ENCODE results near the gene MORF4L1. TPM values are rescaled to one million over a fixed set of nuclear protein-coding genes. Genes with fewer than 3 reads are reported as not detected.
"Not testable (repeated sequence)": the region's sequence is repeated elsewhere in the genome, so short reads cannot be mapped to it uniquely, and the experiment has no call there.

MORF4L1 gene
- total RNA-seq, 1 donor, result 456 TPM

DNA sequence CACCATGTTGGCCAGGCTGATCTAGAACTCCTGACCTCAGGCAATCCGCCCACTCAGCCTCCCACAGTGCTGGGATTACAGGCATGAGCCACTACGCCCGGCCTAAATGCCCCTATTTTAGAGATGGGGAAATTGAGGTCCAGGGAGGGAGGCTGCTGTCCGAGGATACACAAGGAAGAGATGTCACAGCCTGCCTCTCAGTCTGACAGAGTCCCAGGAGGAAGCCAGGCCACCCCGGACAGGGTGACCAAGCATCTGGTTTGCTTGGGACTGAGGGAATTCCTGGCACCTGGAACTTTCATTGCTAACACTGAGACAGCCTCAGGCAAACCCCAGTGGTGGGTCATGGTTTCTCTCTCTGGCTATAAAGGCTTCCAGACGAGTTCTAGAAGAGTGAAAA, 30.8 kb upstream of the MORF4L1 start:
- TF ChIP-seq, protein P1, sequence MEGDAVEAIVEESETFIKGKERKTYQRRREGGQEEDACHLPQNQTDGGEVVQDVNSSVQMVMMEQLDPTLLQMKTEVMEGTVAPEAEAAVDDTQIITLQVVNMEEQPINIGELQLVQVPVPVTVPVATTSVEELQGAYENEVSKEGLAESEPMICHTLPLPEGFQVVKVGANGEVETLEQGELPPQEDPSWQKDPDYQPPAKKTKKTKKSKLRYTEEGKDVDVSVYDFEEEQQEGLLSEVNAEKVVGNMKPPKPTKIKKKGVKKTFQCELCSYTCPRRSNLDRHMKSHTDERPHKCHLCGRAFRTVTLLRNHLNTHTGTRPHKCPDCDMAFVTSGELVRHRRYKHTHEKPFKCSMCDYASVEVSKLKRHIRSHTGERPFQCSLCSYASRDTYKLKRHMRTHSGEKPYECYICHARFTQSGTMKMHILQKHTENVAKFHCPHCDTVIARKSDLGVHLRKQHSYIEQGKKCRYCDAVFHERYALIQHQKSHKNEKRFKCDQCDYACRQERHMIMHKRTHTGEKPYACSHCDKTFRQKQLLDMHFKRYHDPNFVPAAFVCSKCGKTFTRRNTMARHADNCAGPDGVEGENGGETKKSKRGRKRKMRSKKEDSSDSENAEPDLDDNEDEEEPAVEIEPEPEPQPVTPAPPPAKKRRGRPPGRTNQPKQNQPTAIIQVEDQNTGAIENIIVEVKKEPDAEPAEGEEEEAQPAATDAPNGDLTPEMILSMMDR (IDR thresholded peaks at IDR 0.05; ENCODE audit: extremely low read depth, low read depth, low read length), result no peak
- Histone ChIP-seq H2AFZ (ENCODE audit: low read length) (no peak overlapping the region), H3K4me1 (ENCODE audit: insufficient read depth, low read length) (peaks cover 12% of the 10 kb centered on the region), H3K36me3 (ENCODE audit: insufficient read depth, low read length) (no peaks in the 10 kb centered on the region), H3K27ac (ENCODE audit: low read depth, low read length) (no peak overlapping the region), H3K9me3 (ENCODE audit: low read depth, low read length) (no peaks in the 10 kb centered on the region), H3K4me3 (ENCODE audit: insufficient read depth, low read length) (no peak overlapping the region), H3K27me3 (ENCODE audit: insufficient read depth, low read length) (no peaks in the 10 kb centered on the region), H3K4me2 (ENCODE audit: insufficient read depth, low read length) (no peak overlapping the region), H4K20me1 (ENCODE audit: insufficient read depth, low read length) (no peaks in the 10 kb centered on the region), H3K79me2 (ENCODE audit: insufficient read depth, low read length) (no peaks in the 10 kb centered on the region)
- DNase-seq (ENCODE audit: insufficient read length, low spot score, missing footprints), result no peak

DNA sequence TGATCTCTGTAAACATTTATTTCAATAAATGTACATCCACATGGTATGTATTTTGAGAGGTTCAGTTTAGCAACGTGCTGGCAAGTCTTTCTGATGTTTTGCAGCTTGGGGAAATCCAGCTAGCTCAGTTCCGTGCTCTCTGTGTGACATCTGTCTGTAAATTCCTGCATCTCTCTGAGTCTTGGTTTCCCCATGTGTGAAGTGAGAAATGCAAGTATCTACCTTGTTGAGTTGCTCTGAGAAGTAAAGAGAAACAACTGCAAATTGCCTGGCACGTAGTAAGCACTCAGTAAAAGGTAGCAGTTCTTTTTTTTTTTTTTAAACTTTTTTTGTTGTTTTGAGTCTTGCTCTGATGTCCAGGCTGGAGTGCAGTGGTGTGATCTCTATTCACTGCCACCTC, 30.2 kb upstream of the MORF4L1 start:
- Histone ChIP-seq H3K27me3 (ENCODE audit: insufficient read depth, low read length) (no peaks in the 10 kb centered on the region), H2AFZ (ENCODE audit: low read length) (no peak overlapping the region), H4K20me1 (ENCODE audit: insufficient read depth, low read length) (no peaks in the 10 kb centered on the region), H3K4me1 (ENCODE audit: insufficient read depth, low read length) (peaks cover 12% of the 10 kb centered on the region), H3K4me2 (ENCODE audit: insufficient read depth, low read length) (no peak overlapping the region), H3K27ac (ENCODE audit: low read depth, low read length) (no peak overlapping the region), H3K9me3 (ENCODE audit: low read depth, low read length) (no peaks in the 10 kb centered on the region), H3K79me2 (ENCODE audit: insufficient read depth, low read length) (no peaks in the 10 kb centered on the region), H3K36me3 (ENCODE audit: insufficient read depth, low read length) (no peaks in the 10 kb centered on the region), H3K4me3 (ENCODE audit: insufficient read depth, low read length) (no peak overlapping the region)
- TF ChIP-seq, protein P1 (IDR thresholded peaks at IDR 0.05; ENCODE audit: extremely low read depth, low read depth, low read length), result no peak
- DNase-seq (ENCODE audit: insufficient read length, low spot score, missing footprints), result no peak

DNA sequence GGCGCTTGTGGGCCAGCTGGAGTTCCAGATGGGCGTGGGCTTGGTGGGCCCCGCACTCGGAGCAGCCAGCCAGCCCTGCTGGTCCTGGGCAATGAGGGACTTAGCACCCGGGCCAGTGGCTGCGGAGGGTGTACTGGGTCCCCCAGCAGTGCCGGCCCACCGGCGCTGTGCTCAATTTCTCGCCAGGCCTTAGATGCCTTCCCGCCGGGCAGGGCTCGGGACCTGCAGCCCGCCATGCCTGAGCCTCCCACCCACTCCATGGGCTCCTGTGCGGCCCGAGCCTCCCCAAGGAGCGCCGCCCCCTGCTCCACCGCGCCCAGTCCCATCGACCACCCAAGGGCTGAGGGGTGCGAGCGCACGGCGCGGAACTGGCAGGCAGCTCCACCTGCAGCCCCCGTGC, 25.8 kb upstream of the MORF4L1 start:
- not testable (repeated sequence) for H3K4me1 ChIP-seq (ENCODE audit: insufficient read depth, low read length); DNase-seq (ENCODE audit: insufficient read length, low spot score, missing footprints); H3K27me3 ChIP-seq (ENCODE audit: insufficient read depth, low read length); H3K36me3 ChIP-seq (ENCODE audit: insufficient read depth, low read length); H2AFZ ChIP-seq (ENCODE audit: low read length); H3K9me3 ChIP-seq (ENCODE audit: low read depth, low read length); H3K27ac ChIP-seq (ENCODE audit: low read depth, low read length); H3K79me2 ChIP-seq (ENCODE audit: insufficient read depth, low read length); H3K4me3 ChIP-seq (ENCODE audit: insufficient read depth, low read length); H3K4me2 ChIP-seq (ENCODE audit: insufficient read depth, low read length); H4K20me1 ChIP-seq (ENCODE audit: insufficient read depth, low read length)

DNA sequence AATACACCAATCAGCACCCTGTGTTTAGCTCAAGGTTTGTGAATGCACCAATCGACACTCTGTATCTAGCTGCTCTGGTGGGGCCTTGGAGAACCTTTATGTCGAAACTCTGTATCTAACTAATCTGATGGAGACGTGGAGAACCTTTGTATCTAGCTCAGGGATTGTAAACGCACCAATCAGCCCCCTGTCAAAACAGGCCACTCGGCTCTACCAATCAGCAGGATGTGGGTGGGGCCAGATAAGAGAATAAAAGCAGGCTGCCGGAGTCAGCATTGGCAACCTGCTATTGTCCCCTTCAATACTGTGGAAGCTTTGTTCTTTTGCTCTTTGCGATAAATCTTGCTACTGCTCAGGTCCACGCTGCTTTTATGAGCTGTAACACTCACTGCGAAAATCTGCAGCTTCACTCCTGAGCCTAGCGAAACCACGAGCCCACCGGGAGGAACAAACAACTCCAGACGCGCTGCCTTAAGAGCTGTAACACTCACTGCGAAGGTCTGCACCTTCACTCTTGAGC, 25.2 kb upstream of the MORF4L1 start:
- H3K9me3 ChIP-seq (ENCODE audit: low read depth, low read length); H3K4me1 ChIP-seq (ENCODE audit: insufficient read depth, low read length); DNase-seq (ENCODE audit: insufficient read length, low spot score, missing footprints); H3K4me3 ChIP-seq (ENCODE audit: insufficient read depth, low read length); H2AFZ ChIP-seq (ENCODE audit: low read length); H3K79me2 ChIP-seq (ENCODE audit: insufficient read depth, low read length); H3K36me3 ChIP-seq (ENCODE audit: insufficient read depth, low read length); H3K4me2 ChIP-seq (ENCODE audit: insufficient read depth, low read length); H3K27ac ChIP-seq (ENCODE audit: low read depth, low read length); H4K20me1 ChIP-seq (ENCODE audit: insufficient read depth, low read length); H3K27me3 ChIP-seq (ENCODE audit: insufficient read depth, low read length): not testable (repeated sequence)

DNA sequence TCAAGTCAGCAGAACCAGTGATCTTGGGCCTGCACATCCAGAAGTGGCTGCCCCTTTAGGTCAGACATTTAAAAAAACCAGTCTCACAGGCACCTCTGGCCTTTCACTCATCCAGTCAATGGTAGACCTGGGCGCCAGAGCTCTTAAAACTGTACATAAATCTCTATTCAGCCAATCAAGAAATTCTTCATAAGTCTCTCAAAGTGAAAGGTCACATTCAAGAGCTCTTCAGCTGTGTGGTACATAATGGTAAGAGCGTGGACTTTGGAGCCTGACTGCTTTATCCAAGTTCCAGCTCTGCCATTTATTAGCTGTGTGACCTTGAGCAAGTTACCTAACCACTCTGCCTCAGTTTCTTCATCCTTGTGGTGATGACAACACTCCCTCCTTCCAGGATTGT, 22.3 kb upstream of the MORF4L1 start:
- H3K36me3 ChIP-seq (ENCODE audit: insufficient read depth, low read length), result no peaks in the 10 kb centered on the region
- H3K79me2 ChIP-seq (ENCODE audit: insufficient read depth, low read length), result no peaks in the 10 kb centered on the region
- no peak overlapping the region for H2AFZ ChIP-seq (ENCODE audit: low read length)
- peaks cover 8% of the 10 kb centered on the region for H3K4me1 ChIP-seq (ENCODE audit: insufficient read depth, low read length)
- DNase-seq (ENCODE audit: insufficient read length, low spot score, missing footprints), result no peak
- H3K27me3 ChIP-seq (ENCODE audit: insufficient read depth, low read length), result no peaks in the 10 kb centered on the region
- H4K20me1 ChIP-seq (ENCODE audit: insufficient read depth, low read length), result no peaks in the 10 kb centered on the region
- TF ChIP-seq, protein P1 (IDR thresholded peaks at IDR 0.05; ENCODE audit: extremely low read depth, low read depth, low read length), result no peak
- H3K4me2 ChIP-seq (ENCODE audit: insufficient read depth, low read length), result no peak overlapping the region
- no peaks in the 10 kb centered on the region for H3K9me3 ChIP-seq (ENCODE audit: low read depth, low read length)
- no peak overlapping the region for H3K27ac ChIP-seq (ENCODE audit: low read depth, low read length)
- no peak overlapping the region for H3K4me3 ChIP-seq (ENCODE audit: insufficient read depth, low read length)
